Stomach smooth muscle (tissue), 2 donors: ENCODE measurements around the gene PANK4.

Experiments
- H3K27ac ChIP-seq: one replicate; pipeline ENCODE4 v1.7.0; 2013; ENCODE audit warnings: mild to moderate bottlenecking, low read length, inconsistent platforms
- H3K27me3 ChIP-seq, 2 donors: one replicate each; pipeline ENCODE4 v1.7.0; 2013; ENCODE audit warnings: low read length in 2 of 2; ENCODE audit not compliant: insufficient read depth in 2 of 2, control insufficient read depth in 1 of 2
- H3K36me3 ChIP-seq, 2 donors: one replicate each; pipeline ENCODE4 v1.7.0; 2013; ENCODE audit warnings: low read length in 2 of 2; ENCODE audit not compliant: control insufficient read depth in 2 of 2, insufficient read depth in 2 of 2
- H3K4me1 ChIP-seq: one replicate; pipeline ENCODE4 v1.7.0; 2013; ENCODE audit warnings: low read length; ENCODE audit not compliant: control insufficient read depth, insufficient read depth
- H3K4me3 ChIP-seq, 2 donors: one replicate each; pipeline ENCODE4 v1.7.0; 2013; ENCODE audit warnings: low read length in 2 of 2
- H3K9ac ChIP-seq, 2 donors: one replicate each; pipeline ENCODE4 v1.7.0; 2013; ENCODE audit warnings: low read length in 2 of 2, mild to moderate bottlenecking in 1 of 2
- H3K9me3 ChIP-seq, 2 donors: one replicate each; pipeline ENCODE4 v1.7.0; 2013; ENCODE audit warnings: low read length in 2 of 2; ENCODE audit not compliant: control insufficient read depth in 2 of 2
- donor health status: healthy.
- donor health status: Pancreatic carcinoma.

The PANK4 gene

GRCh38 chr1:2543543-2544092 lies 17.2 kb upstream of the PANK4 start:
- Histone ChIP-seq H3K4me1 (peaks cover 44% of the 10 kb centered on the region), H3K36me3 (no peaks in the 10 kb centered on the region), H3K27me3 (peaks cover 18 to 62% of the 10 kb centered on the region in 2 donors), H3K4me3 (no peak overlapping the region), H3K27ac (no peak overlapping the region), H3K9ac (no peak overlapping the region), H3K9me3 (no peaks in the 10 kb centered on the region)

GRCh38 chr1:2542246-2542915 lies 16.0 kb upstream of the PANK4 start:
- H3K27me3 ChIP-seq: peaks cover 23 to 59% of the 10 kb centered on the region in 2 donors
- H3K9me3 ChIP-seq: no peaks in the 10 kb centered on the region
- peaks cover 33% of the 10 kb centered on the region for H3K4me1 ChIP-seq
- H3K9ac ChIP-seq: no peak overlapping the region
- no peak overlapping the region for H3K4me3 ChIP-seq
- no peaks in the 10 kb centered on the region for H3K36me3 ChIP-seq
- H3K27ac ChIP-seq: no peak overlapping the region

DNA sequence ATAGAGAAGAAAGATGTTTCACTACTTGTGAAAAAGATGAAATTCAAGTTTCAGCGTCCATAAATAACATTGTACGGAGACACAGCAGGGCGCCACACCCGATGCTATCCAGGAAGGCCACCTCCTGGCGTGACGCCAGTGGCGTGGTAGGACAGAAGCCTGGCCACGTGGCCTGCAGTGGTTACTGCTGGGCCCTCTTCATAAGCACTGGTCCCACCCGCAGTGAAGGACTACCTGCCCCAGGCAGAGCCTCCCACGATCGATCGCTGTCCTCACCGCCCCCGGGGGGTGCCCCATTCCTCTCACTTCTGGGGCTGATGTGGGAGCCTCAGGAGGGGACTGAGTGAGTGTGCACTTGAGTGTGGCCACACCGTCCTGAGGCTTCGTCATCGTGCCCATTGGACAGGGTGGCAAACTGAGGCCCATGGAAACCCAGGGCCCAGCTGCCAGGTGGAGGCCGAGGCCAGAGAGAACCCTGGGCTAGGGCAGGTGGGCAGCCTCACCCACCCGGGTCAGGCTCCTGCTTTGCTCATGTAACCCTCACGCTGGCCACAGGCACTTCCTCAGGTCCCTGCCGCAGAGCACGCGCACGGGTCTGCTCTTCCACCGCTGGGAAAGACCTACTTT lies 15.3 kb upstream of the PANK4 start:
- H3K4me3 ChIP-seq: no peak overlapping the region
- no peaks in the 10 kb centered on the region for H3K36me3 ChIP-seq
- H3K9me3 ChIP-seq: no peaks in the 10 kb centered on the region
- peaks cover 23 to 58% of the 10 kb centered on the region in 2 donors for H3K27me3 ChIP-seq
- peaks cover 27% of the 10 kb centered on the region for H3K4me1 ChIP-seq
- no peak overlapping the region for H3K9ac ChIP-seq
- no peak overlapping the region for H3K27ac ChIP-seq

DNA sequence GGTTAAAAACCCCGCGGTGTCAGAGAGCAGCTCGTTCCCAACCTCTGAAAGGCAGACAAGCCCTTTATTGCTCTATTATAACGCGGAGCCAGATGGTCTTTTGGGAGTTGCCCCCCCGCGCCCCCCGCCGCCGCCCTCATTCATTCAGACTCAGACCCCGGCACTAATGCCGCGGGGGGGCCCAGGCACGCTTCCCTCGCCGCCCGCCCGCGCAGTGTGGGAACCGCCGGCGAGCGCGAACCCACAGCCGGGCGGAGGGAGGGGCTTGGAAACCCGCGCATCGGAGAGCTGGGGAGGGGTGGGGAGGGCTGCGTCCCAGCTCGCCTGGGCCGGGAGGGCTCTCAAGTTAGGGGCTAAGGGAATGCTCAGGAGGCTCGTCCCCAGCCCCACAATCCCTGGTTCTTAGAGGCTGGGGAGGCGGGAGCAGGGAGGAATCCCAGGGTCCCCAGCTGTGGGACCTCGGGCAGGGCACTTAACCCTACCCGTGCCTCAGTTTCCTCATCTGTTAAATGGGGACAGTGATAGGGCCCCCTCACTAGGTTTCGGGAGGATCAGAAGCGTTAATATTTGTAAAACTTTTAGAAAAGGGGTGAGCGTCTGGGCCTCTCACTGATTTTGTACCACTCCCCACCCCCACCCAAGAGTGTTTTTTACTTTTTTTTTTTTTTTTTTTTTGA lies 14.6 kb upstream of the PANK4 start:
- H3K27ac ChIP-seq: no peak overlapping the region
- no peak overlapping the region for H3K4me3 ChIP-seq
- no peaks in the 10 kb centered on the region for H3K36me3 ChIP-seq
- H3K9me3 ChIP-seq: no peaks in the 10 kb centered on the region
- H3K9ac ChIP-seq: no peak overlapping the region
- peaks cover 25 to 59% of the 10 kb centered on the region in 2 donors for H3K27me3 ChIP-seq
- peaks cover 21% of the 10 kb centered on the region for H3K4me1 ChIP-seq

DNA sequence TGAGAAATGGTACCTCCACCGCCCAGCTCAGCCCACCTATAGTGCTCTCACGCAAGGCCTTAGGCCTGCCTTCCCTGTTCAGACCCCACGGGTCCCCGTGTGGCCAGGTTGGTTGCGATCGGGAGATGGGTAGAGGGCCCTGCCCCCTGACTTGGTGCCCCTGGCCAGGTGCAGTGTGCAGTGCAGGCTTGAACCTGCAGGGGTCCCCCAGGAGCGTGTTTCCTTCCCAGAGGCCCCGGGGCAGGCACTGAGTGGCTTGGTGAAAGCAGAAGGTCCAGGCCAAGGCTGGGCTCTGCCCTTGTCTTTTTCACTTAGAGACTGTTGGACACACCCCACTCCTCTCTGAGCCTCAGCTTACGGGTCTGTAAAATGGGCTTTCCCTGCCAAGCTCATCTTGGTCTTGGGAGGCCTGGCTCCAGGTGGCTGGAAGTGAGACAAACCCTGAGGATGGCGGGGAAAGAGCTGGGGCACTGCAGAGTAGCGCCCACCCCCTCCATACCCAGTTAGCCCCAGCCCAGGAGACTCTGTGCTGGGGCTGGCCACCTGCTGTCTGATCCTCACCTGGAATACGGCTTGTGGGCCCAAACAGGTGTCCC lies 13.0 kb upstream of the PANK4 start:
- Histone ChIP-seq H3K4me1 (peaks cover 6% of the 10 kb centered on the region), H3K9me3 (no peaks in the 10 kb centered on the region), H3K27ac (no peak overlapping the region), H3K36me3 (no peaks in the 10 kb centered on the region), H3K9ac (no peak overlapping the region), H3K4me3 (no peak overlapping the region), H3K27me3 (peaks cover 29 to 60% of the 10 kb centered on the region in 2 donors)

DNA sequence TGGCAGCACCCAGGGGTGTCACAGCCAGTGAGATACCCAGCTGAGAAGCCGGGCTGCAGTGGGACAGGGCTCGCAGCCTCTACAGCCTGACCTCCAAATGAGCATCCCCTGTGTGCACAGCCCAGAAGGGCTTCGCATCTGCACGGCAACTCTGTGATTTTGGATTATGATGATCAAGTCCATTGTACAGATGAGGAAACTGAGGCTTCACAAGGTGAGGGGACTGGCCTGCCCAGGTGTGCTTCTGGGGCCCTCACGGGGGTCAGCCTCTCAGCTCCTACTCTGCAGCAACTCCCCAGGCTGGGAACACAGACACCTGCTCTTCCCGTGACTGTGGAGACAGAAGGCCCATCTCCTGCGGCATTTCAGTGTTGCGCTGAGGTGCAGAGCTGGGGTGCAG lies 12.5 kb upstream of the PANK4 start:
- Histone ChIP-seq H3K27me3 (peaks cover 30 to 61% of the 10 kb centered on the region in 2 donors), H3K9me3 (no peaks in the 10 kb centered on the region), H3K36me3 (no peaks in the 10 kb centered on the region), H3K4me1 (peaks cover under 1% of the 10 kb centered on the region), H3K4me3 (no peak overlapping the region), H3K9ac (no peak overlapping the region), H3K27ac (no peak overlapping the region)

DNA sequence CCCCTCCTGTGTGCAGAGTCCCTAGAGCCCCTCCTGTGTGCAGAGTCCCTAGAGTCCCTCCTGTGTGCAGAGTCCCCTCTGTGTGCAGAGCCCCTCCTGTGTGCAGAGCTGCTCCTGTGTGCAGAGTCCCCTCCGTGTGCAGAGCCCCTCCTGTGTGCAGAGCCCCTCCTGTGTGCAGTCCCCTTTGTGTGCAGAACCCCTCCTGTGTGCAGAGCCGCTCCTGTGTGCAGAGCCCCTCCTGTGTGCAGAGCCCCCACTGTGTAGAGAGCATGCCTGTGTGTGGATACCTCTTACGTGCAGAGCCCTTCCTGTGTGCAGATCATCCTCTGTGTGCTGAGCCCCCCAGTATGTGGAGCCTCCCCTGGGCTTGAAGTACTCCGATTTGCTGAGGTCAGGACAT lies 12.0 kb upstream of the PANK4 start:
- Histone ChIP-seq H3K9ac (no peak overlapping the region), H3K27me3 (peaks cover 31 to 62% of the 10 kb centered on the region in 2 donors), H3K4me3 (no peak overlapping the region), H3K9me3 (no peaks in the 10 kb centered on the region), H3K27ac (no peak overlapping the region), H3K4me1 (no peaks in the 10 kb centered on the region), H3K36me3 (no peaks in the 10 kb centered on the region)

- Histone ChIP-seq H3K4me3 (no peak overlapping the region), H3K9me3 (no peaks in the 10 kb centered on the region), H3K36me3 (no peaks in the 10 kb centered on the region), H3K27ac (no peak overlapping the region), H3K9ac (no peak overlapping the region), H3K27me3 (peaks cover 34 to 67% of the 10 kb centered on the region in 2 donors), H3K4me1 (no peaks in the 10 kb centered on the region)
These were observed 11.4 kb upstream of the PANK4 start for GRCh38 chr1:2537784-2538115.

DNA sequence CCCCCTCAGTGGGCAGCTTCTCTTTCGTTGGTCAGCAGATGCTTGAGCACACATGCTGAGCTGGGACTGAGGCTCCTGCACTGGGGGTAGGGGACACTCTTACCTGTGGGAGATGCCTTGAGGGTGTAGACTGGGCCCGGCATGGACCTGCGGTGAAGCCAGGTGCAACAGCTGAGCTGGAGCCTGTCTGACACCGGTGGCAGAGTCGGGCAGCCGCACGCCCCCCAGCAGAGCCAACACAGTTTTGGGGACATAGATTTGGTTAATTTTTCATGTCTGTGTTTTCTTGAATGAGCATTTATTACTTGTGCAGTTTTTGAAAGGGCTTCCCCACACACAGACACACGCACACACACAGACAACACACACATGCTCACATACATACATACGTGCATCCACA lies 9.6 kb upstream of the PANK4 start:
- peaks cover 42 to 75% of the 10 kb centered on the region in 2 donors for H3K27me3 ChIP-seq
- H3K4me1 ChIP-seq: peaks cover 7% of the 10 kb centered on the region

GRCh38 chr1:2535455-2535854 lies 9.1 kb upstream of the PANK4 start:
- Histone ChIP-seq H3K27ac (no peak overlapping the region), H3K4me3 (no peak overlapping the region), H3K27me3 (peaks cover 47 to 76% of the 10 kb centered on the region in 2 donors), H3K9me3 (no peaks in the 10 kb centered on the region), H3K36me3 (no peaks in the 10 kb centered on the region), H3K4me1 (peaks cover 12% of the 10 kb centered on the region), H3K9ac (no peak overlapping the region)

More for the DNA sequence above, 9.6 kb upstream of the PANK4 start:
- Histone ChIP-seq H3K36me3 (no peaks in the 10 kb centered on the region), H3K4me3 (no peak overlapping the region), H3K9ac (no peak overlapping the region), H3K9me3 (no peaks in the 10 kb centered on the region), H3K27ac (no peak overlapping the region)
